ENCODE measurements around the gene STRN. TPM values are rescaled to one million over a fixed set of nuclear protein-coding genes. Genes with fewer than 3 reads are reported as not detected.
"Not testable (repeated sequence)": the region's sequence is repeated elsewhere in the genome, so short reads cannot be mapped to it uniquely, and the experiment has no call there.

Gene STRN
- total RNA-seq, 6 experiments from 2014 or later = 6.2 to 10.6 (median 8.2) TPM

DNA sequence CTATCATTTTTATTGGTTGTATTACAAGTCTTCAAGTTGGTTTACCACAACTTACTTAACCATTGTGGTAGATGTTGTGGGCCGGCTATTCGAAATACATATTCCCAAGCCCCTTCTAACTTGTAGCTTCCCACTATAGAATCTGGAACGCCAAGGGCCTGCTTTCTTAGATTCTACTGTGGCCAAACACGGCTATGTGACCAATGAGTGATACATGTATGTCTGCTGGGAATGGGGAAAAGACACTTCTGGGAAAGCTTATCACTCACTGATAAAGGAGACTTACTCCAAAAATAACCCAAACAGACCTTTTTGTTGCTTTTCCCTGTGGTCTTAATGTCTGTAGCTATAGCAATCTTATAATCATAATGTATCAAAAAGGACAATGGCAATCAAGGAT lies 24.5 kb downstream of the STRN start:
- TF ChIP-seq POLR2A (IDR thresholded peaks at IDR 0.05) = no peak
- Histone ChIP-seq H3K9me3 (no peaks in the 10 kb centered on the region), H3K4me1 (no peaks in the 10 kb centered on the region), H3K27ac (no peak overlapping the region), H3K4me3 (no peak overlapping the region), H3K27me3 (no peaks in the 10 kb centered on the region), H3K36me3 (no peaks in the 10 kb centered on the region)
- intact Hi-C loops (cut with DNase I) = no loop called here
- DNase-seq (no peak), ATAC-seq (no peak)
- WGBS (ENCODE audit: insufficient coverage, low coverage, low lambda C conversion rate, missing lambda C conversion rate) = 85% methylated on average over 4 of the region's 4 CpGs

DNA sequence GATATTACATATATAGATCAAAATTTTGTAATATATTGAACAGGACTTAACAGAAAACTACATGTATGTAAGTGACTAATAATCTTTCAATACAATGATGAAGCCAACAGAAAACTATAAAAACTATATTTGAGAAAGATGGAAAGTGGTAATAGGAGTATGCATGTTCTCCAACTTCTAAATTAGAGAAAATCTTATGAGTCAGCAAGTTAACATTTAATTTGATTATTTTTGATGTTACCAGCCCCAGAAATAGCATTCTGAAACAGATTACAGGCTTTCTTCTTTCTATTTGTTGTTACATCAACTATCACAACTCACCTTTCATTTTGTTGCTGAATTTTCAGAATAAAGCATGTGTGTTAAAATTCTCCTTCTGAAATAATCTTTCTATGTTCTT lies 29.8 kb downstream of the STRN start:
- H3K36me3 ChIP-seq; H3K4me3 ChIP-seq; H3K9me3 ChIP-seq; H3K4me1 ChIP-seq; DNase-seq; ATAC-seq; H3K27me3 ChIP-seq; intact Hi-C loops (cut with DNase I); H3K27ac ChIP-seq: not testable (repeated sequence)

DNA sequence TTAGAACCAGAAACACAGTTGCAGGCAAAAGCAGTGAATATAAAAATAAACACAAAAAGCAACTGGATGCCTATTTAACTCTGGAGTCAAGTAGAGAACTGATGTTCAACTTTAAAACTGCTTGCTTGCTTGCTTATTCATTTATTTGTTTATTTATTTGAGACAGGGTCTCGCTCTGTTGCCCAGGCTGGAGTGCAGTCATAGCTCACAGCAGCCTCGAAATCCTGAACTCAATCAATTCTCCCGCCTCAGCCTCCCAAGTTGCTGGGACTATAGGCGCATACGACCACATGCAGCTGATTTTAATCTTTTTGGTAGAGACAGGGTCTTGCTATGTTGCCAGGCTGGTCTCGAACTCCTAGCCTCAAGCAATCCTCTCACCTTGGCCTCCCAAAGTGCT lies 34.6 kb downstream of the STRN start:
- WGBS (ENCODE audit: insufficient coverage, low coverage, low lambda C conversion rate, missing lambda C conversion rate) = 96% methylated on average over 6 of the region's 6 CpGs
- H3K27ac ChIP-seq; intact Hi-C loops (cut with DNase I); DNase-seq; H3K9me3 ChIP-seq; H3K36me3 ChIP-seq; H3K27me3 ChIP-seq; ATAC-seq; H3K4me3 ChIP-seq; H3K4me1 ChIP-seq: not testable (repeated sequence)

DNA sequence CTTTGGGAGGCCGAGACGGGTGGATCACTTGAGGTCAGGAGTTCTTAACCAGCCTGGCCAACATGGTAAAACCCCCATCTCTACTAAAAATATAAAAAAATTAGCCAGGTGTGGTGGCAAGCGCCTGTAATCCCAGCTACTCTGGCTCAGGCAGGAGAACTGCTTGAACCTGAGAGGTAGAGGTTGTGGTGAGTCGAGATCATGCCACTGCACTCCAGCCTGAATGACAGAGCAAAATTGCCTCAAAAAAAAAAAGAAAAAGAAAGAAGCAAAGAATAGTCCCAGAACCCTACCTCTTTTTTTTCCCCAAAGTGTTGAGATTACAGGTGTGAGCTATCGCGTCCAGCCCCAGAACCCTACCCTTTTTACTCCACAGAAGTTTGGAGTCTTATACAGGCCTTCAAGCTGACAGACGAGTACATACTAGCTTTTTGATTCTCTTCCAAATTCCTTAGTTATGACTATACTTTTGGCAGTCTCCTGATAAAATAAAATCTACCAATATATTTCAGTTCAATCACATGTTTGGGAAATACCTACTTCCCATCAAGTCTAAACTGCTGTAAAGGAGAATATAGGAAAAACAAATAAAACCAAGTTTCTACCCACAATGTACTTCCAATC lies 35.4 kb downstream of the STRN start:
- H3K27me3 ChIP-seq; DNase-seq; H3K36me3 ChIP-seq; H3K9me3 ChIP-seq; H3K4me3 ChIP-seq; H3K4me1 ChIP-seq; ATAC-seq; intact Hi-C loops (cut with DNase I); H3K27ac ChIP-seq: not testable (repeated sequence)
- WGBS (ENCODE audit: insufficient coverage, low coverage, low lambda C conversion rate, missing lambda C conversion rate) = 78% methylated on average over 6 of the region's 7 CpGs

DNA sequence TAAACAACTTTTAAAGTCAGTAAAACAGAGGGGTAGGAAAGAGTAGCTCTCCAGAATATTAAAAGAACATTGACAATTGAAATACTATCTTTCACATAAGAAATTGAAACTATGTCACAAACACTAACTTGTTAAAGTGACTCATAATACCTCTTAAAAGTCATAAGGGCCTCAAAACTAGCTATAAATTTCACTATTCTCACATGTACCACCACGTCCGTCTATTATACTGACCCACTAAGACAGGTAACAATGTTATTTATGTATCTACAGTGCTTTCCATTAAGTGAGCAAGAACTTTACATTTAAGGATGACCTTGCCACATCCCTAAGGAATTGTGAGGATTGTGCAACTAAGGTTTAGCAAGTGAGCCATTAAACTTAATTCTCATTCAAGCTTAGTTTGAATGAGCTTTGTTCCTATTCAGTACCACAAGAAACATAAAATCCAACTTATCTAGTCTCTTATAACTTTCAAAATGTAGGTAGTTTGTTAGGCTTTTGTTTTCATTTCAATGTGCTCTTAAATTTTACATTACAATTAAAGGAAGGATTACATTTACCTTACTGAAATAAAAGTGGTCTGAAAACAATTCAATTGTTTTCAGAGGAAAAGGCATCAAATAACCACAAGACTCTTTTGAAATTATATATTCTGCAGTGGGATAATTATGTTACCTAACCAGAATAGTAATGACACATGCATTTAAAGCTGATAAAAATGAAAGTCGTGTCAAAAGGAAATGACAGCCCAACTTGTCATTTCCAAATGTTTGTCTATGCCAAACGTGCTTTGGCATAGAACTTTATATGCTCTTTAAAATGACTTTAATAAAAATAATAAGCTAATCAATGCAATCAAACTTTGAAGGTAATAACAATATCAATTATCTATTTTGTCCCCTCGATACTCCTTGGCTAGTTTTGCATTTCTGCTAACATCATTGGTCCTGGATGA lies 39.9 kb downstream of the STRN start:
- H3K4me1 ChIP-seq; H3K36me3 ChIP-seq; H3K9me3 ChIP-seq; DNase-seq; H3K4me3 ChIP-seq; H3K27ac ChIP-seq; H3K27me3 ChIP-seq; ATAC-seq; intact Hi-C loops (cut with DNase I): not testable (repeated sequence)
- WGBS (ENCODE audit: insufficient coverage, low coverage, low lambda C conversion rate, missing lambda C conversion rate) = 48% methylated on average over 5 of the region's 5 CpGs

DNA sequence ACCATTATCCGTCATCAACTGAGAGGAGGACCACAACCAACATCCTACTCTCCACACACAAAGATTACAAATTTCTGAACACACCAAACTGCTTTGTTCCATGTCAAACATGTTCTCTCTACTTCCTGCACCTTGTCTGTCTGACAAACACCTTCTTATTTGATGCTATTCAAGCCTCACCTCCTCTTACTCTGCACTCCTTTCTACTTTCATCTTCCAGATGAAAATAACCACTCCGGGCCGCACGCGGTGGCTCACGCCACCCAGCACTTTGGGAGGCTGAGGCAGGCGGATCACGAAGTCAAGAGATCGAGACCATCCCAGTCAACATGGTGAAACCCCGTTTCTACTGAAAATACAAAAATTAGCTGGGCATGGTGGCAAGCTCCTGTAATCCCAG lies 43.7 kb downstream of the STRN start:
- H3K27ac ChIP-seq; H3K9me3 ChIP-seq; DNase-seq; H3K4me3 ChIP-seq; ATAC-seq; intact Hi-C loops (cut with DNase I); H3K36me3 ChIP-seq; H3K4me1 ChIP-seq; H3K27me3 ChIP-seq: not testable (repeated sequence)
- 96% methylated on average over 10 of the region's 10 CpGs for WGBS (ENCODE audit: insufficient coverage, low coverage, low lambda C conversion rate, missing lambda C conversion rate)

DNA sequence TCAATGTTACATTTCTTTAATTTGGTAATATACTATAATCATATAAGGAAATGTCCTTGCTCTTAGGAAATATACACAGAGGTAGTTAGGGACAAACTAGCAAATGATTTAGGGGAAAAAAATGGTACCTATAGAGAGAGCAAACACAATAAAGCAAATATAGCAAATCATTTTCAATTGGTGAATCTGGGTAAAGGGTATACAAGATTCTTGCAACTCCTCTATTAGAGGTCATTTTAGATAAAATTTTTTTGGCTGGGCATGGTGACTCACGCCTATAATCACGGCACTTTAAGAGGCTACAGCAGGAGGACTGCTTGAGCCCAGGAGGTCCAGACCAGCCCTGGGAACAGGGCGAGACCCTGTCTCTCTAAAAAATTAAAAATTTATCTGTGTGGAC lies 44.4 kb downstream of the STRN start:
- Histone ChIP-seq H3K36me3 (no peaks in the 10 kb centered on the region), H3K27ac (no peak overlapping the region), H3K4me1 (no peaks in the 10 kb centered on the region), H3K4me3 (no peak overlapping the region), H3K9me3 (no peaks in the 10 kb centered on the region), H3K27me3 (no peaks in the 10 kb centered on the region)
- no peak for ATAC-seq
- DNase-seq = no peak
- TF ChIP-seq, protein P1, sequence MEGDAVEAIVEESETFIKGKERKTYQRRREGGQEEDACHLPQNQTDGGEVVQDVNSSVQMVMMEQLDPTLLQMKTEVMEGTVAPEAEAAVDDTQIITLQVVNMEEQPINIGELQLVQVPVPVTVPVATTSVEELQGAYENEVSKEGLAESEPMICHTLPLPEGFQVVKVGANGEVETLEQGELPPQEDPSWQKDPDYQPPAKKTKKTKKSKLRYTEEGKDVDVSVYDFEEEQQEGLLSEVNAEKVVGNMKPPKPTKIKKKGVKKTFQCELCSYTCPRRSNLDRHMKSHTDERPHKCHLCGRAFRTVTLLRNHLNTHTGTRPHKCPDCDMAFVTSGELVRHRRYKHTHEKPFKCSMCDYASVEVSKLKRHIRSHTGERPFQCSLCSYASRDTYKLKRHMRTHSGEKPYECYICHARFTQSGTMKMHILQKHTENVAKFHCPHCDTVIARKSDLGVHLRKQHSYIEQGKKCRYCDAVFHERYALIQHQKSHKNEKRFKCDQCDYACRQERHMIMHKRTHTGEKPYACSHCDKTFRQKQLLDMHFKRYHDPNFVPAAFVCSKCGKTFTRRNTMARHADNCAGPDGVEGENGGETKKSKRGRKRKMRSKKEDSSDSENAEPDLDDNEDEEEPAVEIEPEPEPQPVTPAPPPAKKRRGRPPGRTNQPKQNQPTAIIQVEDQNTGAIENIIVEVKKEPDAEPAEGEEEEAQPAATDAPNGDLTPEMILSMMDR (IDR thresholded peaks at IDR 0.05) = no peak
- TF ChIP-seq POLR2A (IDR thresholded peaks at IDR 0.05) = no peak
- no CpG with 5 or more reads among the region's 3 CpGs for WGBS (ENCODE audit: insufficient coverage, low coverage, low lambda C conversion rate, missing lambda C conversion rate)
- intact Hi-C loops (cut with DNase I) = no loop called here
